DMS153 treated with DMSO at 0.1 percent for 48 hours (cell line): Measurements from ENCODE around the gene RBFOX1.
A peak's percentile ranks its signal among the peaks of the same experiment; 100 is the strongest.

Experiments used
- DNase-seq: peaks from one replicate; lab custom pipeline; 2025; ENCODE audit not compliant: unreplicated experiment; lab: John Stamatoyannopoulos, UW

RBFOX1 gene

DNA sequence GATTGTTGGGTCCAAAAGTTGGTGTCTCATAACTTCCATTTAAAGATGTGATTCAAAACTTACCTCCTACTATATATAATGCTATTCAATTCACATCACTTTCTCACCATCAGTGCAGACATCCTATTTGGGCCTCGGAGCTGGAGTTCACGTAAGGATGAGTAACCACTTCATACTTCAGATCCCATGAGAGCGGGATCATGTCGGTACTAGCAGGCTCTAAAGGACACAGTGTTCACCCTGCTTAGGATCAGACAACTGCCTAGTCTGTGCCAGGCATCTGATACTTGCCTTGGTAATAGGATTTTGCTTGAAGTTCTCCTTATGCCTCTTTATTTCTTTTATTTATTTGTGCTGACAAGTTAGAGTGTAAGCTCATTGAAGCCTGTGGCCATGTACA lies 39.5 kb downstream of the RBFOX1 start:
- no peak for DNase-seq

DNA sequence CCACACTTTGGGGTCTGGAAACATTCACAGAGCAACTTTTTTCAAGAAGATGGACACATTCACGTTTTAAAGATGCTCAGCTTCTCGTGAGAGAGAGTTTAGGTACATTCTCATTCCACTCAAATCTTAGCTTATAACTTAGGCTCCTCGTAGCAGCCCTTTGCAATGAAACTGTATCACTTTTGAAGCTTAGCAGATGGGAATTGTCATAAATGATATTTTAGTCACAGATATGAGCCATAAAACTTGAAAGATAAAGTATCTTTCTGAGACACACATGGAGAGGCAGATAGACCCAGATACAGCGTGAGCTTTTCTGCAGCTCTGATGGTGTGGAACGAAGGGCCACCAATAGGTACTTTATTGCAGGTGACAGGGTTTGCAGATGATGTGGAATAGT lies 41.1 kb downstream of the RBFOX1 start:
- no peak for DNase-seq

DNA sequence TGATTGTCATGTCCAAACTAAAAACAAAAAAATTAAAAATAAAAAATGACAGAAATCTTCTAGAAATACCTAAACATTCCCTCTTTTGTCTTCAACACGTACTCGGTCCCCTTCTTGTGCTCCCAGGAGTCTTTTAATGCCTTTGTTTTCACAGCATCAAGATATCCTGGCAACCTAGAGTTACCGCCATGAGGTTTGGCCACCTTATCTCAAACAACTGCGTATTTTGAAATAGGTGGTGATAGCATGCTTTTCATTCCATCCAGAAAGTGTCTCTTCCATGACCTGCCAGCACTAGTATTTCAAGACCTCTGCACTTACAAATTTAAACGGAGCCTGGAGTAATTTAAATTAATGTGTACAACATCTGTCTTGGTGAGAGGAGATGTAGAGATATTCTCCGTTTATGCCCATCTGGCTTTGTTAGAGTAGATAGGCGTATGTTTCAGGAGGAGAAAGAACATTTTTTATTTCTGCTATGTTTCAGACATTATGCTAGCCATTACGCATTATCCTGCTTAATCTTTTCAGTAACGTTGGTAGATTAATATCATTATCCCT lies 42.0 kb downstream of the RBFOX1 start:
- no peak for DNase-seq

DNA sequence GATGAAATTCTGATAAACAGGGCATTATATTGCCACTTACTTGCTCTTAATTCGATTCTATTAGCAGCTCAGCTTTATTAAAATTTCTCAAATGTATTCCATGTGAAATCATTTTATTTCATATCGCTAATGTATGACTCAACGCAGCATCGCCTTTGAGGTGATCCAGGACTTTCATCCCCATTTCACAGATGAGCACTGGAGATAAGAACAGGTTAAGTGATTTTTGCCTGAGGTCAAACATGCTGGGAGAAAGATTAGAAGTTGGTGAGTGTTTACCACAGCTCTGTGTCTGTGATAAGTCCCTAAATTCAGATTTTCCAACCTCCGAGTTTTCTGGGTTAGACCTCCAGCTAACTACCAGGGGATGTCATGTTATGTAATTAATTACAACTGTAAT lies 43.6 kb downstream of the RBFOX1 start:
- DNase-seq: no peak

DNA sequence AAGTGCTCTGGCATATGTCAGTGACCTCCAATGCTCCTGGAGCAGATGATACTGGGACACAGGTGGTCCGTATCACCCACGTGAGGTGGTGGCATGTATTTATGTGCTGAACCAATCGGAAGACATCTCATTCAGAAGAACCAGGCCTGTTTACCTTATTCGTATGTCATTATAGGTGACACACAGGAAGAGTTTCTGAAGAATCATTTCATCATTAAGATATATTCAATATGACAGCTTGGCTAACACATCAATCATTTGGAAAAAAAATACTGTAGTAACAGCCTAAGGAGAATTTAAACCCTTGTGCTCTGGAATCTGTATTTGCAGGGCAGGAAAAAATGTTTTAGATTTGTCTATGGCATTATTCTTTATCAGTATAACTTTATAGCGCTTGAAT lies 44.6 kb downstream of the RBFOX1 start:
- no peak for DNase-seq

DNA sequence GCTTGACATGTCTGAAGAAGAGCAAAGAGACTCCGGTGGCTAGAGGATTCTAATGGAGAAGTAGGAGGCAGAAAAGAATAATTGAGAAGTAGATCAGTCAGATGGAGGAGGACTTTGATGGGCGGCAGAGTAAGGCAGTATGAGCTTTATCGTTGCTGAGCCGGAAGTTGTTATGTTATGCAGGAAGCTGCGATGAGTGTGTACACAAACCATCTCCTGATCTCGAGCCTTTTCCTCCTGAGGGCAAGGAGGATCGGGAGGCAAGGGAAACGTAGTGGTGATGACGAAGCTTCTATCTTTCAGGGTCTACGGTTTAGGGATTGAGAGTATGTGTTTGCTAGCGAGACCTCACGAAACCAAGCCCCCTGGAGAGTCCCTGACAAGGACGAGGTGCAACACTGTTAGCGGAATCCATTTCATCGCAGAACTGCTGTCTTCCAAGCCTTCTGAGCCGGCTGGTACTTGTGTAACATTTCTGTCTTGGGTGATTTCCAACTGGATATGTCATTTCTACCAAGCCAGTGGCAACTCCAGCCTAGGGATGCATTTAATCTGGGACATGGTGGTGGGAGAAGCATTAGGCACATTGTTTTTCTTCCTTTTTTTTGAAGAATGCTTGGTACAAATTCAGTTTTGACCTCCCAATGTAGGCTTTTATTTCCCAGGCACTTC lies 45.5 kb downstream of the RBFOX1 start:
- DNase-seq: no peak

DNA sequence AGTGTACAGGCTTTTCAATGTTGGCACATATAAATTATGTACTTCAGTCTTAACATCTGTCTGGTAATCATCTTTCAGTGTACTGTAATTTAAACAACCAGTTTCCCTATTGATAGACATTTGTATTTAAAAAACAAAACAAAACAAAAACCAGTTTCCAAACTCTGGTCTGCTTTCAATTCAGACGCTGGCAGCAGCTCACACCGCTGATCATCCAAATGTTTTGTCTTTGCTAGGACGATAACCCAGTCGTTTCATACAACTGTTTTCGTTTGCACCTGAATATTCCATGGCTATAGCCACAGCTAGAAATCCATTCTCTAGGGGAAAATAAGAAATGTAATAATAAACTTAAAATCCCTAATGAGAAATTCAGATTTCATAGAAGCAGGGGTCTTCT lies 47.8 kb downstream of the RBFOX1 start:
- DNase-seq: no peak

DNA sequence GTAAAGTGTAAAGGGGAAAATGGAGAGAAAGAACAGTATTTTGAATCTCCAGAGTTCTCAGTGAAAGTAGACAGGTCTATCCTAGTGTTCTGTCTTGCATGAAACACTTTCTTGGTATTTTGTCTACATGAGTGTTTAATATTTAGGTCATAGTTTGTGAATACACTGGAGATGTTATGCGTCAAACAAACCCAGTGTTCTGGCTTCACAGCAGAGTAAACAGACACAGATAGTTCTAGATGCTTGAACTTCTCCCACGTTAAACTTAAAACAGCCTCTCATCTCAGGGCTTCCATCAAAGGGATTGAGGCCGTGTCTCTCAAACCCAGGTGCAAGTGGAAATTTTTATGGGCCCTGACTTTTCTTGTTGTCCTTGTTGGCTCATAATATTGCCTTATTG lies 48.3 kb downstream of the RBFOX1 start:
- no peak for DNase-seq

DNA sequence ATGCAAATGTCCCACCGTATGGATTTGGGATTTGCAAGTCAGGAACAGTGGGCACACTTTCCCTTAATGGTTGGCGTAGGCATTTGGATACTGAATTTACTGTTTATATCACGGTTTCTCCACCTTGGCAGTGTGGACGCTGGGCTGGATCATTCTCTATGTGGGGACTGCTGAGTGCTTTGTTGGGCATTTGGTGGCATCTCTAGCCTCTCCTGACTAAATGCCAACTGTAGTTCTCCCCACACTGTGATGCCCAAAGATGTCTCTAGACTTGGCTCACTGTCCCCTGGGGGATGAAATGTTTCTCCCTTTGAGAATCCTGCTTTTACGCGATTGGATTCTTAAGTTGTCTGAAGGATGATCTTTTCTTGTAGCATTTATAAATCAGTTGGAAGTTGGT lies 49.0 kb downstream of the RBFOX1 start:
- DNase-seq: no peak

DNA sequence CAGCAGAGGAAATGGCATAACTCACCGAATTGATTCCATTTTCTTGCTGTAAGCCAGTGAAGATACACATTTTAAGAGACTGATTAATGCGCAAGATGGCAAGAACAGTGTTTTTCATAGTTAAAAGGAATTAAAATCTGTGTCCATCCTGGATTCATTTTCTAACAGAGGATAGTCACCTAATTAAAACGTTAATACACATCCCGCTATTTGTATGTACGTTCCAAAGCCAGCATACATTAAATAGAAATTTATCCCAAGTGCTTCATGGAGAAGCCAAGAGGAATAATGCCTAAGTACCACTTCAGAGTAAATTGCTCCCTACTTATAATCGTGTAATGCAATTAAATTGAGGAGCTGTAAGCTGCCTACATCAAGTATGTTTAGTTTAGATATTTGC lies 49.9 kb downstream of the RBFOX1 start:
- peak; percentile 51 for DNase-seq

DNA sequence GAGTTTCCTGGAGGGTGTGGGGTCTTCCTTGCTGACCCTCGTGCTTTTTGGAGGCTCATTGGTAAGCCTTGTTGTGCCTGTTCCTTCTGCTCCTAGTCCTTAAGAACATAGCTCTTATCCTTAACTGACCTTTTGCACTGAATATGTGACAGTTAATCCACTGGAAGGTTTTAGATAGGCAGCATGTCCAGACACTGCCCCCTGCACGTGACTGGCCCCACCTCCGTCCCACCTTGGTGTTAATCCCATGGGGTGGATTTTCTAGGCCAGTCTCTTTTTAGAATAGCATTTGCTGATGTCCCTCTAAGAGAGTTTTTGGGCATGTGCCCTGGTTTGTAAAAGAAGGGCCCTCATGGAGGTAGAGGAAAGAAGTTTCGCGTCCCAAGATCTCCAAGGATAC lies 58.3 kb downstream of the RBFOX1 start:
- DNase-seq: no peak

DNA sequence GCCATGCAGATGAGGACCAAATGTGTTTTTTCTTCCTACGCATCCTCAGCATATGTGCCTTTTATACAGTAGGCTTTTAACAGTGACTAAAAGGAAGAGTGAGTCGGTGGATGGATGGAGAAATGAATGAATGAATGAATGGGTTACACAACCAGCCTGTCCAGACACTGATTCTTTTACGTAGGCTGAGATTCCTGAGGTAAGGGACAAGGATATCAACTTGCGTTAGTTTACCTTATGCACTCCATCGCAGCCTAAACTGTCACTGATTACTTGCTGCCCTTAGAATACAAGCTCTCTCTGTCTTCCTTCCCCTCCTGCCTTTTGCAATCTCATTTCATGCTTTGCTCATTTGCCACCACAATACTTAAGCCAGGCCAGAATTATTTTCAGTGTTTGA lies 59.0 kb downstream of the RBFOX1 start:
- no peak for DNase-seq

DNA sequence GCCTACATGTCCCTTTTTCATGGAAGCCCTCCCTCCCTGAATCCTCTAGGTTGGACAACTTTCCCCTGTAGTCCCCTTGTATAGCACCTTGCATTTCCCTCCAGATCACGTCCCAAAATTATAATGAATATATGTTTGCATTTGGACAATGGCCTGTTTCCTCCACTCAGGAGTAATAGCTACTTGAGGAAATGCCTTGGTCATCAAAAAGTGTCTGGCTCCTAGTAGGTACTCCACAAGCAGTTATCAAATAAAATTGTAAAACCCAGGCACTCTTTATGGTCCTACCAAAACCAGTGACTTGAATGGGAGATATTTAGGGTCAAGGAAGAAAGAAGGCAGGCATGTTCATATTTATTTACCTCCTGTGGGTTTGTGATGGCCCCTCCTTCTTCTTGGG lies 59.6 kb downstream of the RBFOX1 start:
- no peak for DNase-seq

DNA sequence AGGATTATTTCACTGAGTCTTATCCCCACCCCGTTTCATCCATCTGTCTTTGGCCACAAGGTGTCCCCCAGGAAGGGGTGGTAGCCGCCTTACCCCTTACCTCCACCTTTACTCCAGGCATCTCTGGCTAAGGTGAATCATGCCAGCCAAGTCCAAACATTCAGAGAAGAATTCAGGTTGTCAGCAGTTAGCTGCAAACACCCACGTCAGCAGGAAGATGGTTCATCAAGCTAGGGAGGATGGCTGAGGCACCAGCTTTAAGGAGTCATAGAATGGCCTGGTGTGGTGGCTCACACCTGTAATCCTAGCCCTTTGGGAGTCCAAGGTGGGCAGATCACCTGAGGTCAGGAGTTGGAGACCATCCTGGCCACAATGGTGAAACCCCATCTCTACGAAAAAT lies 61.0 kb downstream of the RBFOX1 start:
- DNase-seq: no peak

DNA sequence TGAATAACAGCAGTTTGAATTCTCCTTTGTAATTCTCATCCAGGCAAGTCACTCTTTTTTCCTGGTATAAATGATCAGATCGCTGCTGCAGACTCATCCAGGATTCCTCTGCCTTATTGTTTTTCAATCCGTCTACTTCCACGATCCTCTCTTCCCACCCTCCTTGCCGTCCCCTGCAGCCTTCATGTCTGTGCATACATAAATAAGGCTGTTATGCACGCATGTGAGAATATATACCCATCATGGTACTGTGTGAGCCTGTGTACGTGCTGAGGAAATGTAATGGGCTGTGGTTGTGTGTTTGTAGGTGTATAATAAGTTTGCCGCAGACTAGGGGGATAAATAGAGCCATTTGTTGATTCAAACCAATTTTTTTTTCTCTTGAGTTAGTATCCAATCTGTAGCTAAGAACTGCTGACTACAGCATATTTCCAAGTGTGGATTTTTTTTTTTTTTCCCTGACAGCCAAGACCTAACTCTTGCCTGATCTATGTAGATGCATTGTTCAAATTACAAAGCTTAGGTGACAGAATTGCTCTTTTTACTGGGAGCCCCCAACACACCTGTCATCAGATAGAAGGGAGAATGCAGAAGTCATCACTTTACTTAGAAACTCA lies 62.2 kb downstream of the RBFOX1 start:
- no peak for DNase-seq

DNA sequence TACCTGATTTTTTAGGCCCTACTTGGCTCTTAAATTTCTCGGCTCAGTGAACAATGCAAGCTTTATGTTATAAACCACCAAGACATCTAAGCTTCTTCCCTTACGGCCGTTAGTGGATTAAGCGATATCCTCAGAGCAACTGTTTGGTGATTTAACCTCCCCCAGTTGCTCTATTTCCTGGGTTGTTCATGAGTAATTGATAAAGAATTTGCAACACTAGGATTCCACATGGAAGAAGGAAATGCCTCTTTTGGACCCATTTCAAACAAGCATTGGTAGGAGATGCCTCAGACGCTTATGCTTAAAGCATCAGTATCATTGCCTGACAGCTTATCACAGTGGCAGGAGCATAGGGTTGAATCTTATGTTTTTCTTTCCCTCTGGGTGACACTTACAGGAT lies 65.3 kb downstream of the RBFOX1 start:
- no peak for DNase-seq

DNA sequence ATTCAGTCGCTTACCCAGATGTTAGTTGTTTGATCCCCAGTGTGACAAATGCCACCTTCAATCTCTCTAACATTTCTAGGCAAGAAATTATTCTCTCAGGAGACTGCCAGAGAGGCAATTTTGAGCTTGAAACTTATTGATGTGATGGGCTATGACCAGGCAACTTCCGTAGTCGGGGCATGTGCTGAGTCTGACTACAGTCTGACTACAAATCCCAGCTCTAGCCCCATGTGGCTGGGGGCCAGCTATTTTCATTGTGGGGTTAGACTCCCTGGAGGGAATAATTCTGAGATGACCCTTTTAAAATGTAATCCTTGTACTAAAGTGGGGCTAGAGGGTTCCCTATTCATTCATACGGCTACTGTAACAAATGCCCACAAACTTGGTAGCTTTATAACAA lies 65.9 kb downstream of the RBFOX1 start:
- no peak for DNase-seq

DNA sequence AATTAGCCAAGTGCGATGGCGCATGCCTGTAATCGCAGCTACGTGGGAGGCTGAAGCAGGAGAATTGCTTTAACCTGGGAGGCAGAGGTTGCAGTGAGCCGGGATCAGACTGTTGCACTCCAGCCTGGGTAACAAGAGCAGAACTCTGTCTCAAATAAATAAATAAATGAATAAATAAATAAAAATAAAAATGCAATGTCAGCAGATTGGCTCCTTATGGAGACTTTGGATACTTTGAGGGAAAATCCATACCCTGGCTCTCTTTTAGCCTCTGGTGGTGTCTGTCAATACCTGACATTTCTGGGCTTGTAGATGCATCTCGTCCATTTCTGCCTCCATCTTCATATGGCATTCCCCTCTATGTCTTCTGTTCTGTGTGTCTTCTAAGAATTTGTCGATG lies 66.7 kb downstream of the RBFOX1 start:
- DNase-seq: no peak

DNA sequence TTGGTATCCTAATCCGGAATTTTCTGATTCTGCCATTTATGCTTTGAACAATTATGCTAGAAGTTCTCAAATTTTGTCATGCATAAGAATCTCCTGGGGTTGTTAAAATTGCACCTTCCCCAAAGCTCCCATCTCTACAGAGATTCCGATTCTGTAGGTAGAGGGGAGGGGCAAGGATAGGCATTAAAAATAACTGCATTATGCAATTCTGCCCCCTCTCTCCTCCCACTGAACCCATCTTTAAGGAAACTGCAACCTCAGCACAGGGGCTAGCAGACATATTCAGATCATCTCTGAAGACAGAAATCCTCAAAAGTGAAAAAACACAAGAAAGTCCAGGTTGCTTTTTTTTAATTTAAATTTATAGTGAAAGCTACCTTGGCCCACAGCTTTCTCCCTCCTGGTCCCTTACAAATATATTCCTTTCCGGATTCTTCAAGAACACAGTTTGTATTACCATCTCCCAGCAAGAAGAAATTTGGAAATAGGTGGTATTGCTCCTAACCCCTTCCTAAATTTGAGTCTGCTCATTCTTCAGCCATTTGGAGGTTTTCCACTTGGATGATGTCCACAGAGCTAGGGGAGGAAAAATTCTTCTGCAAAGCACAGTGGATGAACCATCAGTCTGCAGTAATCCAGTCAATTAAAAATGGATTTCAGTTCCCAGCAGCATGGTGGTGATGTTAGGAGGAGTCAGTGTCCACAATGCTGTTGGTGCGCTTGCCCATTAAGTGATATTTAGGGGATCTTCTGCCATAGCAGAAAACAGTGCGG lies 67.7 kb downstream of the RBFOX1 start:
- DNase-seq: no peak

DNA sequence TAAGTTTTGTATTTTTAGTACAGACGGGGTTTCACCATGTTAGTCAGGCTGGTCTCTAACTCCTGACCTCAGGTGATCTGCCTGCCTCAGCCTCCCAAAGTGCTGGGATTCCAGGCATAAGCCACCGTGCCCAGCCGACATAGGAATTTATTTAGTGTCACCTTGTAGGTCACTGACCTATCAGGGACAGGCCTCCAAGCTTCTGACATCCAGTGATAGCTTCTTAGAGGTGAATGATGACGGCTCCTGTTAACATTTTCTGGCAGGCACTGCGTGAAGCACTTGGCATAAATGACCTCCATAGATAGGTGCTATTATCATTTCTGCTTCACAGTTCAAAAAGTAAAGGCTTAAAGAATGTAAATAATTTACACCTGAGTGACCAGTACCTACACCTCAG lies 71.6 kb downstream of the RBFOX1 start:
- DNase-seq: no peak

DNA sequence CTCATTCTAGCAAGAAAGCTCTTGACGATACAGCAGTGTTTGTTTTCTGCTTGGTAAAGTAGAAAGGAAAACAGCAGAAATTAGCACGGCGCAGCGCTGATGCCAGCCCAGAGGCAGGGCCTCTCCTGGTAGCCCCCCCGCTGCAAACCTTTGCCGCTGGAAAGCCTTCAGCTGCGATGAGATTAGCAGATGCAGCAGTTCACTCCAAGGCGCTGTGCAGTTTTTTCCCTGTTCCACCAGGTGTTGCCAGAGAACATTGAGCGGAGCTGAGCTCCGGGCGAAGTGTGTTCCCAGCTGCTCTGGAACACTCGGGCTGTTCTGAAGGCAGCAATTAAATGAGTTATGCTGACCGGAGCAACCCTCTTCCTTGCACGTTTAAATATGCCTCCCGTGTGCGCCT lies 72.5 kb downstream of the RBFOX1 start:
- peak; percentile 64 for DNase-seq

DNA sequence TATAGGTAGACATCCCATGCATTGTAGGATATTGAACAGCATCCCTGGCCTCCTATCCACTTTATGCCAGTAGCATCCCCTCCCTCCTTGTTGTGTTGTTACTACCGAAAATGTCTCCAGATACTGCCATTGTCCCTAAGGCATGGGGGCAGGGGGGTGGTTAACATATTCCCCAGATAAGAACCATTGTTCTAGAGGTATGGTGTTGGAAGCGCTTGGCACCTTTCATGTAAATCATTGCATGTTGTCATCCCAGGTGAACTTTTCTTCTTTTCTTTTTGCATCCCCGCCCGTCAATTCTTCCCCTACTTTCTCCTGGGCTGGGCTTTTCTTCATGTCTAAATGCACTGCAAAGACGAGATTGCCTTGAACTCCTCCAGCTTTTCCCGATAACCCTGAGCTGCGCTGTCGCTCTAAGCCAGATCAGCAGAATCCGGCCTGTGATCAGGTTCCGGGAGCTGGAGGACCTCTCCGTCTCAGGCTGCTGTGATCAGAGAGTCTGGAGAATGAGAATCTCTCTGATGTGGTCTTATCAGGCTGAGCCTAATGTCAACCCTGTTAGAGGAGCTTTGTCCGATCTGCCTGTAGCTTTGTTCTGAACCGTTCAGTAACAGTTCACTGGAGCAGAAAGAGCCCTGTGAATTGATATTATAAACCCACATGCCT lies 76.2 kb downstream of the RBFOX1 start:
- no peak for DNase-seq
